ENCODE data around the gene CSF3.

DNA sequence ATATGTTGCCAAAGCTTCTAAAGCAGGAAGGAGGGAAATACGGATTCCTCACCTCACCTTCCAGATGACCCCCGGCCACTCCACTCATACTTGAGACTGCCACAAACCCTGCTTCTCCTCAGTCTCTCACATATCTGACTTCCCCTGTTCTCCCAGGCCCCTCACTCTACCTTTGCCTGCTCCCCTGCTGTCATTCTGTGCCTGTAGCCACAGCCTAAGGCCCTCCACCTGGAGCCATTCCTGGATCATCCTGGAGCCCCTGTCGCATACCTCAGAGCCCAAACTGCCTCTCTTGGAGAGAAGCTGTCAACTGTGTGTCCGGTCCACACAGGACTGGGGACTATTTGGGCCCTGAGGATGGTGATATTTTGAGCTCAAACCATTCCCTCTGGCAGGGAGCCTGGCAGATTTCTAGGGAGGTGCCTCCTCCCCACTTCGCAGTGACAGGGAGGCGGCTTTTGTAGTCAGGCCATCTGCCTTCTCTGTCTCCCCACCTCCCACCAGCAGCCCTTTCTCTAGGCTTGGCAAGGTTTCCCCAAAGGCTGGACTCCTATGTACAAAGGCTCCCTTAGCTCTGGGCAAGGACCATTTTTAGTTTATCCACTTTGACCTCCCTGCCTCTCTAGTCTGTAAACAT lies 41.3 kb downstream of the CSF3 start:
- TF ChIP-seq, protein P1, sequence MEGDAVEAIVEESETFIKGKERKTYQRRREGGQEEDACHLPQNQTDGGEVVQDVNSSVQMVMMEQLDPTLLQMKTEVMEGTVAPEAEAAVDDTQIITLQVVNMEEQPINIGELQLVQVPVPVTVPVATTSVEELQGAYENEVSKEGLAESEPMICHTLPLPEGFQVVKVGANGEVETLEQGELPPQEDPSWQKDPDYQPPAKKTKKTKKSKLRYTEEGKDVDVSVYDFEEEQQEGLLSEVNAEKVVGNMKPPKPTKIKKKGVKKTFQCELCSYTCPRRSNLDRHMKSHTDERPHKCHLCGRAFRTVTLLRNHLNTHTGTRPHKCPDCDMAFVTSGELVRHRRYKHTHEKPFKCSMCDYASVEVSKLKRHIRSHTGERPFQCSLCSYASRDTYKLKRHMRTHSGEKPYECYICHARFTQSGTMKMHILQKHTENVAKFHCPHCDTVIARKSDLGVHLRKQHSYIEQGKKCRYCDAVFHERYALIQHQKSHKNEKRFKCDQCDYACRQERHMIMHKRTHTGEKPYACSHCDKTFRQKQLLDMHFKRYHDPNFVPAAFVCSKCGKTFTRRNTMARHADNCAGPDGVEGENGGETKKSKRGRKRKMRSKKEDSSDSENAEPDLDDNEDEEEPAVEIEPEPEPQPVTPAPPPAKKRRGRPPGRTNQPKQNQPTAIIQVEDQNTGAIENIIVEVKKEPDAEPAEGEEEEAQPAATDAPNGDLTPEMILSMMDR (IDR thresholded peaks at IDR 0.05 in 8 of 11, conservative IDR thresholded peaks at IDR 0.05 in 3 of 11) = no peak
- TF ChIP-seq POLR2A (IDR thresholded peaks at IDR 0.05) = no peak
